Nephron (organoid): Measurements from ENCODE around the gene AP5M1.
"Not testable (repeated sequence)": the region's sequence is repeated elsewhere in the genome, so short reads cannot be mapped to it uniquely, and the experiment has no call there.

Experiments used
- H3K27ac Mint-ChIP-seq, 3 experiments: 2 replicates each; pipeline ENCODE4 v1.8.0; 2020; ENCODE audit warnings: mixed read lengths in 3 of 3, mild to moderate bottlenecking in 2 of 3, moderate library complexity in 1 of 3
- H3K27me3 Mint-ChIP-seq: 2 replicates; pipeline ENCODE4 v1.8.0; 2021; ENCODE audit warnings: low read depth, mild to moderate bottlenecking, moderate library complexity, mixed read lengths
- H3K36me3 Mint-ChIP-seq: 2 replicates; pipeline ENCODE4 v1.8.0; 2020; ENCODE audit warnings: low read depth, mixed read lengths
- H3K4me1 Mint-ChIP-seq: 2 replicates; pipeline ENCODE4 v1.8.0; 2020; ENCODE audit warnings: mixed read lengths
- H3K4me3 Mint-ChIP-seq, 3 experiments: 2 replicates each; pipeline ENCODE4 v1.8.0; 2020; ENCODE audit warnings: mild to moderate bottlenecking in 3 of 3, mixed read lengths in 3 of 3, moderate library complexity in 2 of 3
- H3K9me3 Mint-ChIP-seq: 2 replicates; pipeline ENCODE4 v1.8.0; 2020; ENCODE audit warnings: mixed read lengths
- TF ChIP-seq, protein P1 (sequence below), 3 experiments: fragments of 200-600 bp; sonication (generic); IDR thresholded peaks; one replicate each; pipeline ENCODE4 v1.5.0; 2021; ENCODE audit warnings: antibody characterized with exemption in 3 of 3; ENCODE audit not compliant: unreplicated experiment in 3 of 3

AP5M1 gene

DNA sequence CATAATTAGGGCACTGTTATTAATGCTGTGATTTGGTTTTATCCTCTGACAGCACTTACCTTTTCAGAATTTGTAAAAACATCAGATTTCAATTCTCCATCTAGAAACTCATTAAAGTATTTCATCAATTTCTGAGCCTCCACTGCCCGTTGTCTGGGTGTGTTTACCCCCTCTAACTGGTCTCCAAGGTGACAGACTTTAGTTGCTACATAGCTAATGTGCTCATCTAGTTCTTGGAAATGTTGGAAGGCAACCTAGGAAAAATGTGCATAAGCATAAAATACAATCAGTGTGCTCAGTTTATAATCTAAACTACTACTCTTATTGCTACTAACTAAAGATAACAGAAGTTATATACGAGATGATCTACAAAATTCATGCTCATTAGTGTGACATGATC is 24.7 kb upstream of the AP5M1 start:
- peaks cover 25% of the 10 kb centered on the region for H3K36me3 Mint-ChIP-seq
- H3K4me3 Mint-ChIP-seq = no peak overlapping the region
- no peaks in the 10 kb centered on the region for H3K4me1 Mint-ChIP-seq
- H3K9me3 Mint-ChIP-seq = no peaks in the 10 kb centered on the region
- no peaks in the 10 kb centered on the region for H3K27me3 Mint-ChIP-seq
- no peak overlapping the region for H3K27ac Mint-ChIP-seq
- TF ChIP-seq, protein P1, sequence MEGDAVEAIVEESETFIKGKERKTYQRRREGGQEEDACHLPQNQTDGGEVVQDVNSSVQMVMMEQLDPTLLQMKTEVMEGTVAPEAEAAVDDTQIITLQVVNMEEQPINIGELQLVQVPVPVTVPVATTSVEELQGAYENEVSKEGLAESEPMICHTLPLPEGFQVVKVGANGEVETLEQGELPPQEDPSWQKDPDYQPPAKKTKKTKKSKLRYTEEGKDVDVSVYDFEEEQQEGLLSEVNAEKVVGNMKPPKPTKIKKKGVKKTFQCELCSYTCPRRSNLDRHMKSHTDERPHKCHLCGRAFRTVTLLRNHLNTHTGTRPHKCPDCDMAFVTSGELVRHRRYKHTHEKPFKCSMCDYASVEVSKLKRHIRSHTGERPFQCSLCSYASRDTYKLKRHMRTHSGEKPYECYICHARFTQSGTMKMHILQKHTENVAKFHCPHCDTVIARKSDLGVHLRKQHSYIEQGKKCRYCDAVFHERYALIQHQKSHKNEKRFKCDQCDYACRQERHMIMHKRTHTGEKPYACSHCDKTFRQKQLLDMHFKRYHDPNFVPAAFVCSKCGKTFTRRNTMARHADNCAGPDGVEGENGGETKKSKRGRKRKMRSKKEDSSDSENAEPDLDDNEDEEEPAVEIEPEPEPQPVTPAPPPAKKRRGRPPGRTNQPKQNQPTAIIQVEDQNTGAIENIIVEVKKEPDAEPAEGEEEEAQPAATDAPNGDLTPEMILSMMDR (IDR thresholded peaks at IDR 0.05; ENCODE audit: unreplicated experiment in 3 of 3) = no peak

DNA sequence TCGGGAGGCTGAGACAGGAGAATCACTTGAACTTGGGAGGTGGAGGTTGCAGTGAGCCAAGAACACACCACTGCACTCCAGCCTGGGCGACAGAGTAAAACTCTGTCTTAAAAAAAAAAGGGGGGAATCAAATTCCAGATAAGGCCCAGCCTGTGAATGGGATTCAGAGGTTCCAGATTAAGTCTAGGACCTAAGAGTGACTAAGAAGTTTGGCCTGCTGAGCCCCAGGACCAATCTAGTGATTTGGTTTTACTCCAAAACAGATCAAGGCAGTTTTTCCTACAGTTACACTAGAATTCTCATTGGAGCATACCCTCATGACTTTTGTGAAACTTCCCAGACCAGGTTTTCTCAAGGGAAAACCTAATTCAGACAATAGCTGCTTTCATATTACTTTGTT is 22.8 kb upstream of the AP5M1 start:
- H3K36me3 Mint-ChIP-seq = peaks cover 24% of the 10 kb centered on the region
- TF ChIP-seq, protein P1 (IDR thresholded peaks at IDR 0.05; ENCODE audit: unreplicated experiment in 3 of 3) = no peak
- H3K9me3 Mint-ChIP-seq = no peaks in the 10 kb centered on the region
- no peak overlapping the region for H3K27ac Mint-ChIP-seq
- no peaks in the 10 kb centered on the region for H3K27me3 Mint-ChIP-seq
- no peak overlapping the region for H3K4me3 Mint-ChIP-seq
- H3K4me1 Mint-ChIP-seq = no peaks in the 10 kb centered on the region

DNA sequence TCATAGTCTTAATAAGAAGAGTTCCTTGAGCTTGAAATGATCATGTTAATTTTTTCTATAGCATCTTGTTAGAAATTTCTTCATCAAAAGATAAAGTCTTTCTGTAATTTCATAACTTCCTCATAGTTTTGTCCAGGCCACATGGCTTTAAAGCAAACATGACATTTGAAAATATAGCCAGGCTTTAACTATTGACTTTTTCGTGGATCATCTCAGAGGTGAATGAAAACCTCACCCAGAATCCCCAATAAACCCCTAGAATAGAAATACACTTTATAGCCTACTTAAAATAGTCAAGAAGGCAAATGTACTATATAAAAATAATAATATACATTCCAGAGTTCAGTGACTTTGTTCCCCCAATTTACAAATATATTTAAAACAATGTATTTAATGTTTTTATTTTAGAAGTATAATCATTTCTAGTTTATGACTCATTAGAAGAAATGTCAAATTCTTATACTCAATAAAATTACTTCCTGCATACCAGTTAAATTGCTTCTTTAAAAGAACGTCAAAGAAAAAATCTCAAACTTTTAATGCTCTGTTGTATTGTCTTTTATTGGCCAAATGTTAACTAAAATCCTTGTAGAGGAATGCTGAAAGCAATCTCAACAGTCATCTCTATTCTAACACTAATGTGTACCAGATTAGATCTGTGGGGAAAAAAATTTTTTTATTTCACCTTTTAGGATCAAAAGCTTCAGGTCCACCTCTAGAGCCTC is 21.7 kb upstream of the AP5M1 start:
- H3K27ac Mint-ChIP-seq = no peak overlapping the region
- H3K4me3 Mint-ChIP-seq = no peak overlapping the region
- no peaks in the 10 kb centered on the region for H3K4me1 Mint-ChIP-seq
- peaks cover 18% of the 10 kb centered on the region for H3K36me3 Mint-ChIP-seq
- no peaks in the 10 kb centered on the region for H3K27me3 Mint-ChIP-seq
- no peaks in the 10 kb centered on the region for H3K9me3 Mint-ChIP-seq
- TF ChIP-seq, protein P1 (IDR thresholded peaks at IDR 0.05; ENCODE audit: unreplicated experiment in 3 of 3) = no peak

DNA sequence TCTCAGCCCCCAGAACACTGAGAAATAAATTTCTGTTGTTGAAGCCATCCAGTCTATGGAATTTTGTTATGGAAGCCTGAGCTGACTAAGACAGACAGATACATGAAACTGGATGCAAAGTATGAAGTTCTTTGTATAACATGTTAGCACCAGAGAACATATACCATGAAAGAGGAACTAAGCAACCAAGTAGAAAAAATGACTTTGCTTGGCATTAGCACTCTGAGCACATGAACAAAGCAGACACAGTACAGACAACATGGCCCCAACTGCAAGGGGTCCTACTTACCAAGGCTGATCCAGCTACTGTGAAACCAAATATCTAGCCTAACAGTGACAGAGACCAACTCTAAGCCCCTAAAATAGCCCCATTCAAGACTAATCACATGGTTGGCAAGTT is 13.9 kb upstream of the AP5M1 start:
- TF ChIP-seq, protein P1 (IDR thresholded peaks at IDR 0.05; ENCODE audit: unreplicated experiment in 3 of 3) = no peak
- H3K36me3 Mint-ChIP-seq = peaks cover 45% of the 10 kb centered on the region
- no peaks in the 10 kb centered on the region for H3K27me3 Mint-ChIP-seq
- no peak overlapping the region for H3K27ac Mint-ChIP-seq
- H3K4me1 Mint-ChIP-seq = no peaks in the 10 kb centered on the region
- no peak overlapping the region for H3K4me3 Mint-ChIP-seq
- H3K9me3 Mint-ChIP-seq = peaks cover 5% of the 10 kb centered on the region

DNA sequence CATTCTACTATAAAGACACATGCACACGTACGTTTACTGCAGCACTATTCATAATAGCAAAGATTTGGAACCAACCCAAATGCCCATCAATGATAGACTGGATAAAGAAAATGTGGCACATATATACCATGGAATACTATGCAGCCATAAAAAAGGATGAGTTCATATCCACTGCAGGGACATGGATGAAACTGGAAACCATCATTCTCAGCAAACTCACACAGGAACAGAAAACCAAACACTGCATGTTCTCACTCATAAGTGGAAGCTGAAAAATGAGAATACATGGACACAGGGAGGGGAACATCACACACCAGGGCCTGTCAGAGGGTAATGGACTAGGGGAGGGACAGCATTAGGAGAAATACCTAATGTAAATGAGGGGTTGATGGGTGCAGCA is 10.6 kb upstream of the AP5M1 start:
- peaks cover 43% of the 10 kb centered on the region for H3K36me3 Mint-ChIP-seq
- not testable (repeated sequence) for H3K27ac Mint-ChIP-seq, H3K4me1 Mint-ChIP-seq, H3K9me3 Mint-ChIP-seq, H3K4me3 Mint-ChIP-seq, H3K27me3 Mint-ChIP-seq

DNA sequence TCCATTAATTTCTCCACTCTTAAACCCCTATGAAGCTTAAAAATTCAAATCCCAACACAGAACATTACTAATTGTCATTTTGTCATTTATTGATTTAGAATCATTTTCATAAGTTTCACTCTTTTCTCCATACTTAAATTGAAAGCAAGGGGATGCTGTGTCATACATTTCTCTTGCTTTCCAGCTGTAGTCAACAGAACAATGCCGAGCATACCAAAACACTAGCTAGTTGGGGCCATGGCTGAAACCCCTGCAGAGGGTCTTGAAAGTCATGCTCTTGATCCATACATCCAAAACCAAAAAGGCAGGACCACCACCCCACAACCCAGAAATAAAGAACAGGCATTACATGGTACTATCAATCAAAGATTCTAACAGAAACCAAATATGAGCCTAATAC is 9.1 kb upstream of the AP5M1 start:
- TF ChIP-seq, protein P1 (IDR thresholded peaks at IDR 0.05; ENCODE audit: unreplicated experiment in 3 of 3) = no peak
- H3K9me3 Mint-ChIP-seq = peaks cover 5% of the 10 kb centered on the region
- H3K27ac Mint-ChIP-seq = no peak overlapping the region
- no peaks in the 10 kb centered on the region for H3K27me3 Mint-ChIP-seq
- H3K4me1 Mint-ChIP-seq = no peaks in the 10 kb centered on the region
- no peak overlapping the region for H3K4me3 Mint-ChIP-seq
- peaks cover 40% of the 10 kb centered on the region for H3K36me3 Mint-ChIP-seq
